ENCODE measurements around the gene ACAP2. TPM values are rescaled to one million over a fixed set of nuclear protein-coding genes. Genes with fewer than 3 reads are reported as not detected.
"Not testable (repeated sequence)": the region's sequence is repeated elsewhere in the genome, so short reads cannot be mapped to it uniquely, and the experiment has no call there.

The ACAP2 gene
- total RNA-seq, 1 donor from 2014 or later, result 46.0 TPM

- TF ChIP-seq, protein P1, sequence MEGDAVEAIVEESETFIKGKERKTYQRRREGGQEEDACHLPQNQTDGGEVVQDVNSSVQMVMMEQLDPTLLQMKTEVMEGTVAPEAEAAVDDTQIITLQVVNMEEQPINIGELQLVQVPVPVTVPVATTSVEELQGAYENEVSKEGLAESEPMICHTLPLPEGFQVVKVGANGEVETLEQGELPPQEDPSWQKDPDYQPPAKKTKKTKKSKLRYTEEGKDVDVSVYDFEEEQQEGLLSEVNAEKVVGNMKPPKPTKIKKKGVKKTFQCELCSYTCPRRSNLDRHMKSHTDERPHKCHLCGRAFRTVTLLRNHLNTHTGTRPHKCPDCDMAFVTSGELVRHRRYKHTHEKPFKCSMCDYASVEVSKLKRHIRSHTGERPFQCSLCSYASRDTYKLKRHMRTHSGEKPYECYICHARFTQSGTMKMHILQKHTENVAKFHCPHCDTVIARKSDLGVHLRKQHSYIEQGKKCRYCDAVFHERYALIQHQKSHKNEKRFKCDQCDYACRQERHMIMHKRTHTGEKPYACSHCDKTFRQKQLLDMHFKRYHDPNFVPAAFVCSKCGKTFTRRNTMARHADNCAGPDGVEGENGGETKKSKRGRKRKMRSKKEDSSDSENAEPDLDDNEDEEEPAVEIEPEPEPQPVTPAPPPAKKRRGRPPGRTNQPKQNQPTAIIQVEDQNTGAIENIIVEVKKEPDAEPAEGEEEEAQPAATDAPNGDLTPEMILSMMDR (IDR thresholded peaks at IDR 0.05; ENCODE audit: insufficient read depth, low read depth, low read length), result no peak
- no peak for TF ChIP-seq EZH2 (IDR thresholded peaks at IDR 0.05; ENCODE audit: insufficient read depth, low read length)
- DNase-seq (ENCODE audit: low read depth), result peak; percentile 56
- H3K4me3 ChIP-seq (ENCODE audit: insufficient read depth, low read depth, low read length), result no peak overlapping the region
- H3K36me3 ChIP-seq (ENCODE audit: insufficient read depth, low read length), result no peaks in the 10 kb centered on the region
- no peaks in the 10 kb centered on the region for H3K27me3 Mint-ChIP-seq (ENCODE audit: low read depth, unreplicated experiment)
- no peak overlapping the region for H3K4me3 Mint-ChIP-seq (ENCODE audit: unreplicated experiment)
- H3K4me2 ChIP-seq (ENCODE audit: low read length), result no peak overlapping the region
- H3K27me3 ChIP-seq (ENCODE audit: insufficient read depth, low read length), result no peaks in the 10 kb centered on the region
- H2AFZ ChIP-seq (ENCODE audit: low read depth, low read length), result no peak overlapping the region
- H3K9me3 ChIP-seq (ENCODE audit: insufficient read depth, low read depth, low read length), result no peaks in the 10 kb centered on the region
- no peak overlapping the region for H3K9ac ChIP-seq (ENCODE audit: low read length)
- no peaks in the 10 kb centered on the region for H3K9me3 Mint-ChIP-seq (ENCODE audit: unreplicated experiment)
- no peak for FAIRE-seq
- H3K36me3 Mint-ChIP-seq (ENCODE audit: low read depth, unreplicated experiment), result no peaks in the 10 kb centered on the region
- H3K27ac Mint-ChIP-seq (ENCODE audit: unreplicated experiment), result peak overlapping the region; percentile 63
- H4K20me1 ChIP-seq (ENCODE audit: insufficient read depth, low read length), result peaks cover 56% of the 10 kb centered on the region
- H3K4me1 Mint-ChIP-seq (ENCODE audit: low read depth, unreplicated experiment), result peaks cover 9% of the 10 kb centered on the region
- H3K27ac ChIP-seq (ENCODE audit: low read depth, low read length), result no peak overlapping the region
- peaks cover 87% of the 10 kb centered on the region for H3K79me2 ChIP-seq (ENCODE audit: insufficient read depth, low read length)
- no peaks in the 10 kb centered on the region for H3K4me1 ChIP-seq (ENCODE audit: insufficient read depth, low read length)
These were observed 40.9 kb downstream of the ACAP2 start for GRCh38 chr3:195401943-195402342.

DNA sequence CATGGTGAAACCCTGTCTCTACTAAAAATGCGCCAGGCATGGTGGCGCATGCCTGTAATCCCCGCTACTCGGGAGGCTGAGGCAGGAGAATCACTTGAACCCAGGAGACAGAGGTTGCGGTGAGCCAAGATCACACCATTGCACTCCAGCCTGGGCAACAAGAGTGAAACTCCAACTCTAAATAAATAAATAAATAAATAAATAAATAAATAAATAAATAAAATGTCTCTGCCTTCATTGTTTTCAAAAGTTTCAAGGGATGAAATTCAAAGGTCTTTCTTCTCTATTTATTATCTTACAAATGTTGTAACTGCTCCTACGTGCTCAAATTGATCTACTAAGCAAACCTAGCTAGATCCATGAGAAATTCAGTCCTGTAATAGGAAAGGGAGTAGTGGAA lies 44.4 kb downstream of the ACAP2 start:
- H3K36me3 ChIP-seq (ENCODE audit: insufficient read depth, low read length); H3K4me1 Mint-ChIP-seq (ENCODE audit: low read depth, unreplicated experiment); H3K9ac ChIP-seq (ENCODE audit: low read length); DNase-seq (ENCODE audit: low read depth); H3K27me3 ChIP-seq (ENCODE audit: insufficient read depth, low read length); H3K36me3 Mint-ChIP-seq (ENCODE audit: low read depth, unreplicated experiment); H3K4me1 ChIP-seq (ENCODE audit: insufficient read depth, low read length); H3K27ac ChIP-seq (ENCODE audit: low read depth, low read length); H3K4me2 ChIP-seq (ENCODE audit: low read length); H3K4me3 Mint-ChIP-seq (ENCODE audit: unreplicated experiment); FAIRE-seq; H2AFZ ChIP-seq (ENCODE audit: low read depth, low read length); H3K27me3 Mint-ChIP-seq (ENCODE audit: low read depth, unreplicated experiment); H3K4me3 ChIP-seq (ENCODE audit: insufficient read depth, low read depth, low read length); H3K9me3 ChIP-seq (ENCODE audit: insufficient read depth, low read depth, low read length); H3K9me3 Mint-ChIP-seq (ENCODE audit: unreplicated experiment): not testable (repeated sequence)
- peaks cover 89% of the 10 kb centered on the region for H3K79me2 ChIP-seq (ENCODE audit: insufficient read depth, low read length)
- H3K27ac Mint-ChIP-seq (ENCODE audit: unreplicated experiment), result peak overlapping the region; percentile 55
- peaks cover 51% of the 10 kb centered on the region for H4K20me1 ChIP-seq (ENCODE audit: insufficient read depth, low read length)

DNA sequence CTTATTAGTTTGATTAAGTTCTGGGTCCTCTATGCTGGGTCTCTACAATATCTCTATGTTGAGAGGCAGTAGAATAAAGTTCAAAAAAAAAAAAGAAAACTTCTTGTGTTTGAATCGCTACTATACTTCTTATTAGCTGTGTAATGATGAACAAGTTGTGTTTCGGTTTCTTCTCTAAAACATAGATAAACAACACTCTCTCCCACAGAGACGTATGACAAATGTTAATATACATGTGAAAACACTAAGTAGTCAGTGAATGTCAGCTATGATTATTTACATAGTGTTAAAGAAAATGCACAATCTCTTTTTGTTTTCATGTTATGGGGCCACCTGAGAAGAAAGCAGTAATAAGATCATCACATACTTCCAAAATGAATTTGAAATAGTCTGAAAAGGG lies 45.3 kb downstream of the ACAP2 start:
- no peak overlapping the region for H3K27ac Mint-ChIP-seq (ENCODE audit: unreplicated experiment)
- peaks cover 10% of the 10 kb centered on the region for H3K4me1 Mint-ChIP-seq (ENCODE audit: low read depth, unreplicated experiment)

More for the DNA sequence above, 45.3 kb downstream of the ACAP2 start:
- no peaks in the 10 kb centered on the region for H3K4me1 ChIP-seq (ENCODE audit: insufficient read depth, low read length)
- no peak overlapping the region for H3K4me3 Mint-ChIP-seq (ENCODE audit: unreplicated experiment)
- no peaks in the 10 kb centered on the region for H3K9me3 Mint-ChIP-seq (ENCODE audit: unreplicated experiment)
- no peaks in the 10 kb centered on the region for H3K36me3 ChIP-seq (ENCODE audit: insufficient read depth, low read length)
- H3K27me3 Mint-ChIP-seq (ENCODE audit: low read depth, unreplicated experiment), result no peaks in the 10 kb centered on the region
- peaks cover 47% of the 10 kb centered on the region for H4K20me1 ChIP-seq (ENCODE audit: insufficient read depth, low read length)
- H3K4me3 ChIP-seq (ENCODE audit: insufficient read depth, low read depth, low read length), result no peak overlapping the region
- TF ChIP-seq EZH2 (IDR thresholded peaks at IDR 0.05; ENCODE audit: insufficient read depth, low read length), result no peak
- TF ChIP-seq, protein P1 (IDR thresholded peaks at IDR 0.05; ENCODE audit: insufficient read depth, low read depth, low read length), result no peak
- peaks cover 89% of the 10 kb centered on the region for H3K79me2 ChIP-seq (ENCODE audit: insufficient read depth, low read length)
- no peak overlapping the region for H3K4me2 ChIP-seq (ENCODE audit: low read length)
- H2AFZ ChIP-seq (ENCODE audit: low read depth, low read length), result no peak overlapping the region
- H3K36me3 Mint-ChIP-seq (ENCODE audit: low read depth, unreplicated experiment), result no peaks in the 10 kb centered on the region
- no peak for FAIRE-seq
- no peak overlapping the region for H3K9ac ChIP-seq (ENCODE audit: low read length)
- no peaks in the 10 kb centered on the region for H3K9me3 ChIP-seq (ENCODE audit: insufficient read depth, low read depth, low read length)
- H3K27ac ChIP-seq (ENCODE audit: low read depth, low read length), result no peak overlapping the region
- no peak for DNase-seq (ENCODE audit: low read depth)
- H3K27me3 ChIP-seq (ENCODE audit: insufficient read depth, low read length), result no peaks in the 10 kb centered on the region
